Muscle layer of duodenum (tissue), 2 donors: Measurements from ENCODE around the gene DPP3.

Experiments used
- H3K27ac ChIP-seq: one replicate; pipeline ENCODE4 v1.7.0; 2013; ENCODE audit warnings: mild to moderate bottlenecking, low read length
- H3K27me3 ChIP-seq: one replicate; pipeline ENCODE4 v1.7.0; 2013; ENCODE audit warnings: low read depth, mild to moderate bottlenecking, control low read depth, low read length
- H3K36me3 ChIP-seq, 2 donors: one replicate each; pipeline ENCODE4 v1.7.0; 2013; ENCODE audit warnings: low read length in 2 of 2, control low read depth in 1 of 2, mild to moderate bottlenecking in 1 of 2; ENCODE audit not compliant: insufficient read depth in 2 of 2, control insufficient read depth in 1 of 2
- H3K4me1 ChIP-seq, 2 donors: one replicate each; pipeline ENCODE4 v1.7.0; 2013; ENCODE audit warnings: low read length in 2 of 2, mild to moderate bottlenecking in 2 of 2, control low read depth in 1 of 2, moderate library complexity in 1 of 2; ENCODE audit not compliant: insufficient read depth in 2 of 2, control insufficient read depth in 1 of 2
- H3K4me3 ChIP-seq, 2 donors: one replicate each; pipeline ENCODE4 v1.7.0; 2013; ENCODE audit warnings: low read length in 2 of 2, low read depth in 1 of 2, mild to moderate bottlenecking in 1 of 2
- H3K9me3 ChIP-seq, 2 donors: one replicate each; pipeline ENCODE4 v1.7.0; 2013; ENCODE audit warnings: low read length in 2 of 2, control low read depth in 1 of 2, mild to moderate bottlenecking in 1 of 2; ENCODE audit not compliant: control insufficient read depth in 1 of 2
- donor health status: healthy.

Gene DPP3

GRCh38 chr11:66465373-66466224 lies 14.6 kb upstream of the DPP3 start:
- peak overlapping the region; percentile 70 to 72 for H3K4me3 ChIP-seq
- peaks cover 6 to 10% of the 10 kb centered on the region in 2 donors for H3K4me1 ChIP-seq
- no peak overlapping the region for H3K27ac ChIP-seq
- H3K36me3 ChIP-seq, result peaks cover 0 to 3% of the 10 kb centered on the region in 2 donors
- H3K27me3 ChIP-seq, result no peaks in the 10 kb centered on the region
- no peaks in the 10 kb centered on the region for H3K9me3 ChIP-seq

- H3K27ac ChIP-seq, result peak within 1 kb of the TSS; percentile 60
- peaks cover 6 to 10% of the 10 kb centered on the region in 2 donors for H3K4me1 ChIP-seq
- no peaks in the 10 kb centered on the region for H3K9me3 ChIP-seq
- no peaks in the 10 kb centered on the region for H3K27me3 ChIP-seq
- peaks cover 2 to 9% of the 10 kb centered on the region in 2 donors for H3K36me3 ChIP-seq
- H3K4me3 ChIP-seq, result peak within 1 kb of the TSS; percentile 70 to 72
Observed at GRCh38 chr11:66466225-66467033, 13.8 kb upstream of the DPP3 start, which contains the start of gene PELI3. PELI3 (plus strand) TSS chr11:66466905; CDS start chr11:66468129, 1,224 bp downstream.

DNA sequence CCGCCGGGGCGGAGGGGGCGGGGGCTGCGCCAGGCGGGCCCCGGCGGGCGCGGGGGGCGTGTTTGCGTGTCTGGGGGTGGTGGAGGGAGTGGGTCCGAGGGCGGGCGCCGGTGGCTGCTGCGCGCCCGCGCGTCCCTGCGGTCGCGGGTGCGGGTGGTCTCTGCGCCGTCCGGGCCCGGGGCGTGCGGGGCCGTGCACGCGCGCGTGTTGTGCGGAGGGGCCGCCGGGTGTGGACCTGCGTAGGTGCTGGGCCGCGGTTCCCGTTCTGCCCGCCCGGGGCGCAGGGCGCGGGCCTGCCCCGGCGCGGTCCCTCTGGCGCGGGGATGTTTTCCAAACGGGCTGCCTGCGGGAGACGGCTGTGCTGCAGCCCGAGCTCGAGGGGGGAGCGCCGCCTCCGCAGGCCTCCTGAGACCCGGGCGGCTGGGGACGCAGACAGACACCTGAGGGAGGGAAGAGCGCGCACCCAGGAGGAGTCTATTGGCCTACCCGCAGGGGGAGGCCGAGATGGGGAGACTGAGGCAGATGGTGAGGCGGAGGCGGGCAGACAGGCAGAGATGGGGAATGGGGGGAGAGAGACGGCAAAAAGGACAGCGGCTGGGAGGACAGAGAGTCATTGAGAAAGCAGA lies 13.1 kb upstream of the DPP3 start:
- H3K27ac ChIP-seq, result no peak overlapping the region
- no peaks in the 10 kb centered on the region for H3K27me3 ChIP-seq
- no peaks in the 10 kb centered on the region for H3K9me3 ChIP-seq
- H3K36me3 ChIP-seq, result peaks cover 3 to 14% of the 10 kb centered on the region in 2 donors
- H3K4me1 ChIP-seq, result peaks cover 6 to 10% of the 10 kb centered on the region in 2 donors
- peak overlapping the region; percentile 50 to 71 for H3K4me3 ChIP-seq

GRCh38 chr11:66467756-66468155 lies 12.5 kb upstream of the DPP3 start:
- Histone ChIP-seq H3K27ac (no peak overlapping the region), H3K9me3 (no peaks in the 10 kb centered on the region), H3K27me3 (no peaks in the 10 kb centered on the region), H3K4me3 (peak overlapping the region; percentile 50 to 71), H3K4me1 (peaks cover 6 to 10% of the 10 kb centered on the region in 2 donors), H3K36me3 (peaks cover 7 to 20% of the 10 kb centered on the region in 2 donors)

DNA sequence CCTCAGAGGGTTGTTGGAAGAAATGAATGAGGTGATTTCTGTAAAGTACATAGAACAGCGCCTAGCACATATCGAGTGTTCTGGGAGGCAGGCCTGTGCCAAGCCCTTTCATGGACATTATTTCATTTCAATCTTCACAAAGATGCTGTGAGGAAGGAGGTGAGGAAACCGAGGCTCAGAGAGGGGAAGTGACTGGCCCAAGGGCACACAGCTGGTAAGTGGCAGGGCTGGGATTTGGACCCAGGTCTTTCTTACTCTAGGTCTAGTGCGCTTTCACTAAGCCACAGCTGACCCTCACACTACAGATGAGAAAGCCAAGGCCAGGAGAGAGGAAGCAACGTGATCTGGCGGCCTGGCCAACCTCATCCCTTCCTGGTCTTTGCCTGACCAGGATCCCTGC lies 11.5 kb upstream of the DPP3 start:
- no peaks in the 10 kb centered on the region for H3K27me3 ChIP-seq
- H3K4me1 ChIP-seq, result peaks cover 6 to 10% of the 10 kb centered on the region in 2 donors
- H3K27ac ChIP-seq, result no peak overlapping the region
- peaks cover 12 to 29% of the 10 kb centered on the region in 2 donors for H3K36me3 ChIP-seq
- no peaks in the 10 kb centered on the region for H3K9me3 ChIP-seq
- no peak overlapping the region for H3K4me3 ChIP-seq

- Histone ChIP-seq H3K9me3 (no peaks in the 10 kb centered on the region), H3K27me3 (no peaks in the 10 kb centered on the region), H3K27ac (no peak overlapping the region), H3K4me1 (peaks cover 6 to 10% of the 10 kb centered on the region in 2 donors), H3K36me3 (peaks cover 18 to 36% of the 10 kb centered on the region in 2 donors), H3K4me3 (no peak overlapping the region)
Observed at GRCh38 chr11:66469441-66469840, 10.8 kb upstream of the DPP3 start.

DNA sequence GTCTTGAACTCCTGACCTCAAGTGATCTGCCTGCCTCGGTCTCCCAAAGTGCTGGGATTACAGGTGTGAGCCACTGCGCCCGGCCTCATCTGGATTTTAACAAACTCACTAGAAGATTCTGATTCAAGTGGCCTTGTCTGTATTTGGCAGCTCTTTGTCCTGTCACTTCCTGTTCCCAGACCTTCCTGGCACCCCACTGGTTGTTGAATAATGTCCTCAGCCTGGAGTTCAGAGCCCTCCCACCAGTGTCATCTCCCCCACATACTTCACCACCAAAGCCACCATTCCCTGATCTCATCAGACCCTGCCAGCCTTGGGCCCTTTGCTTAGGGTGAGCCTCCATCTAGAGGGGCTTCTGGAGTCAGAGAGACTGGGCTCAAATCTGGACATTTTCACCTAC lies 10.2 kb upstream of the DPP3 start:
- Histone ChIP-seq H3K27ac (no peak overlapping the region), H3K9me3 (no peaks in the 10 kb centered on the region), H3K4me1 (peaks cover 6 to 10% of the 10 kb centered on the region in 2 donors), H3K27me3 (no peaks in the 10 kb centered on the region), H3K36me3 (peaks cover 18 to 40% of the 10 kb centered on the region in 2 donors), H3K4me3 (no peak overlapping the region)

- Histone ChIP-seq H3K4me3 (no peak overlapping the region), H3K9me3 (no peaks in the 10 kb centered on the region), H3K4me1 (peaks cover 6 to 10% of the 10 kb centered on the region in 2 donors), H3K27me3 (no peaks in the 10 kb centered on the region), H3K36me3 (peaks cover 18 to 51% of the 10 kb centered on the region in 2 donors), H3K27ac (no peak overlapping the region)
Observed at GRCh38 chr11:66471142-66471541, 9.1 kb upstream of the DPP3 start.

GRCh38 chr11:66472054-66472453 lies 8.2 kb upstream of the DPP3 start:
- H3K27ac ChIP-seq, result no peak overlapping the region
- peaks cover 6 to 10% of the 10 kb centered on the region in 2 donors for H3K4me1 ChIP-seq
- peaks cover 18 to 55% of the 10 kb centered on the region in 2 donors for H3K36me3 ChIP-seq
- no peaks in the 10 kb centered on the region for H3K9me3 ChIP-seq
- H3K4me3 ChIP-seq, result no peak overlapping the region
- no peaks in the 10 kb centered on the region for H3K27me3 ChIP-seq

GRCh38 chr11:66473167-66473566 lies 7.1 kb upstream of the DPP3 start:
- H3K4me1 ChIP-seq, result peaks cover 0 to under 1% of the 10 kb centered on the region in 2 donors
- no peaks in the 10 kb centered on the region for H3K27me3 ChIP-seq
- H3K27ac ChIP-seq, result no peak overlapping the region
- peaks cover 18 to 55% of the 10 kb centered on the region in 2 donors for H3K36me3 ChIP-seq
- no peak overlapping the region for H3K4me3 ChIP-seq
- H3K9me3 ChIP-seq, result no peaks in the 10 kb centered on the region
